ENCODE results near the gene SSH2.

GRCh38 chr17:29707212-29707571 lies 222.8 kb downstream of the SSH2 start:
- TF ChIP-seq RAD21 (conservative IDR thresholded peaks at IDR 0.05) (no peak), CTCF (IDR thresholded peaks at IDR 0.05; ENCODE audit: poor library complexity, severe bottlenecking) (no peak), TAF1 (IDR thresholded peaks at IDR 0.05; ENCODE audit: low read depth) (no peak), EP300 (conservative IDR thresholded peaks at IDR 0.05; ENCODE audit: poor library complexity, severe bottlenecking) (no peak), EZH2 (IDR thresholded peaks at IDR 0.05; ENCODE audit: borderline replicate concordance, insufficient read depth, low read length, poor library complexity, severe bottlenecking) (no peak)

All from neural cell (in vitro differentiated cells).